SK-N-SH (cell line): Measurements from ENCODE around the gene UBE2U.

Experiments
- POLR2AphosphoS5 ChIP-seq: IDR thresholded peaks from 2 replicates; pipeline ENCODE4 v1.6.1; 2012; ENCODE audit warnings: low read depth, low read length
- RCOR1 ChIP-seq: fragments of 150-350 bp; IDR thresholded peaks from 2 replicates; pipeline ENCODE4 v1.6.1; 2017; ENCODE audit warnings: antibody characterized with exemption, low read length
- TAF1 ChIP-seq: IDR thresholded peaks from 2 replicates; pipeline ENCODE4 v1.6.1; 2012; ENCODE audit warnings: low read depth, mild to moderate bottlenecking, low read length, moderate library complexity, borderline replicate concordance

GRCh38 chr1:64287071-64287470 lies 83.6 kb downstream of the UBE2U start:
- TF ChIP-seq RCOR1: no peak
- TF ChIP-seq TAF1: no peak
- TF ChIP-seq POLR2AphosphoS5: no peak
